HEK293 (cell line): ENCODE data around the gene MSI2.

Source experiments
- ZNF24 ChIP-seq: fragments of 450-650 bp; formaldehyde crosslinking; IDR thresholded peaks from 2 replicates; pipeline ENCODE4 v1.5.1; 2016; ENCODE audit warnings: missing biosample characterization, missing genetic modification characterization
- ZNF660 ChIP-seq: fragments of 450-650 bp; IDR thresholded peaks from 2 replicates; pipeline ENCODE4 v1.5.1; 2018; ENCODE audit warnings: missing biosample characterization, mild to moderate bottlenecking, missing genetic modification characterization
- TF ChIP-seq, protein P1 (sequence below): fragments of 450-650 bp; formaldehyde crosslinking; IDR thresholded peaks from 2 replicates; pipeline ENCODE4 v1.5.1; 2016; ENCODE audit warnings: missing biosample characterization, missing genetic modification characterization
- TF ChIP-seq, protein P2 (sequence below): fragments of 450-650 bp; formaldehyde crosslinking; IDR thresholded peaks from 2 replicates; pipeline ENCODE4 v1.5.1; 2016; ENCODE audit warnings: missing biosample characterization, missing genetic modification characterization, low read depth
- TF ChIP-seq, protein P3 (sequence below): fragments of 450-650 bp; formaldehyde crosslinking; IDR thresholded peaks from 2 replicates; pipeline ENCODE4 v1.5.1; 2017; ENCODE audit warnings: missing biosample characterization, missing genetic modification characterization

DNA sequence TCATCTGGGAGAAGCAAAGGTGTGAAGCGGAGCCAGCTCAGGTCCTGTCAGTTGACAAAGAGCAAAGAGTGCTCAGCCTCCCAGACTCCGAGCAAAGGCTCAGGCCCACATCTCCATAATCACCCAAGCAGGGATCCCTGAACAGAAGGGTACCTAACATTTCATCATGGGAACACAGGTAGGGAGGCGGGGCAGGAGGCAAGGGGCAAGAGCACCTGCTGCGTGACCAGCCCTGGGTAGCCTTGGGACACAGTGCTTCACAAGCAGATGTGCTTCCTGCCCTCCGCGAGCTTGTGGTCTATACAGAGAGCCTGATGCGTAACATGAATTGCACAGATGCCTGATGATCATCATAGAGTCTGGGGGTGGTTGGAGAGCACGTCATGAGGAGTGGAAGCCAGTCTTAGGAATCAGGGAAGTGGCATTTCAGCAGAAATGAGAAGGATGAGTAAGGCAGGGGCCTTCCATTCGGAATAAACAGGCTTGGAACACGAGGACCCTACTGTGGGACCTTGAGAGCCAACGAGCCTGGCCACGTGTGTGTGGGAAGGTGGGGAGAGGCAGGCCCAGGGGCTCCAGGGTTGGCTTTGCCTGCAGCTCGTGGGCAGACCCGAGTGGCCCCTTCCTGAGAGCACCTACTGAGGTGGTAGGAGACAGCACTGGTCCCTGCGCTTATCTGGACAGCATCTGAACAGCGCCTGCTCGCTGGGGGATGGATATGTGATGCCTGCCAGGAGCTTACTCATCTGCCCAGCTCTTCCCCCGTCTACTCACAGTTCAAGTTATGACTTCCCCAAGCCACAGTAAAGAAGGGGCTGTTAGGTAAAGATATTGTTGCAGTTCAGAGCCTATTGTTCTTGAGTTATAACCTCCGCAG is 363.0 kb downstream of the MSI2 start:
- TF ChIP-seq ZNF660 (tag by site-specific recombination) (no peak), ZNF24 (no peak)
- TF ChIP-seq, protein P1, sequence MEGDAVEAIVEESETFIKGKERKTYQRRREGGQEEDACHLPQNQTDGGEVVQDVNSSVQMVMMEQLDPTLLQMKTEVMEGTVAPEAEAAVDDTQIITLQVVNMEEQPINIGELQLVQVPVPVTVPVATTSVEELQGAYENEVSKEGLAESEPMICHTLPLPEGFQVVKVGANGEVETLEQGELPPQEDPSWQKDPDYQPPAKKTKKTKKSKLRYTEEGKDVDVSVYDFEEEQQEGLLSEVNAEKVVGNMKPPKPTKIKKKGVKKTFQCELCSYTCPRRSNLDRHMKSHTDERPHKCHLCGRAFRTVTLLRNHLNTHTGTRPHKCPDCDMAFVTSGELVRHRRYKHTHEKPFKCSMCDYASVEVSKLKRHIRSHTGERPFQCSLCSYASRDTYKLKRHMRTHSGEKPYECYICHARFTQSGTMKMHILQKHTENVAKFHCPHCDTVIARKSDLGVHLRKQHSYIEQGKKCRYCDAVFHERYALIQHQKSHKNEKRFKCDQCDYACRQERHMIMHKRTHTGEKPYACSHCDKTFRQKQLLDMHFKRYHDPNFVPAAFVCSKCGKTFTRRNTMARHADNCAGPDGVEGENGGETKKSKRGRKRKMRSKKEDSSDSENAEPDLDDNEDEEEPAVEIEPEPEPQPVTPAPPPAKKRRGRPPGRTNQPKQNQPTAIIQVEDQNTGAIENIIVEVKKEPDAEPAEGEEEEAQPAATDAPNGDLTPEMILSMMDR = no peak
- TF ChIP-seq, protein P2, sequence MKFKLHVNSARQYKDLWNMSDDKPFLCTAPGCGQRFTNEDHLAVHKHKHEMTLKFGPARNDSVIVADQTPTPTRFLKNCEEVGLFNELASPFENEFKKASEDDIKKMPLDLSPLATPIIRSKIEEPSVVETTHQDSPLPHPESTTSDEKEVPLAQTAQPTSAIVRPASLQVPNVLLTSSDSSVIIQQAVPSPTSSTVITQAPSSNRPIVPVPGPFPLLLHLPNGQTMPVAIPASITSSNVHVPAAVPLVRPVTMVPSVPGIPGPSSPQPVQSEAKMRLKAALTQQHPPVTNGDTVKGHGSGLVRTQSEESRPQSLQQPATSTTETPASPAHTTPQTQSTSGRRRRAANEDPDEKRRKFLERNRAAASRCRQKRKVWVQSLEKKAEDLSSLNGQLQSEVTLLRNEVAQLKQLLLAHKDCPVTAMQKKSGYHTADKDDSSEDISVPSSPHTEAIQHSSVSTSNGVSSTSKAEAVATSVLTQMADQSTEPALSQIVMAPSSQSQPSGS (tag by site-specific recombination) = no peak
- TF ChIP-seq, protein P3, sequence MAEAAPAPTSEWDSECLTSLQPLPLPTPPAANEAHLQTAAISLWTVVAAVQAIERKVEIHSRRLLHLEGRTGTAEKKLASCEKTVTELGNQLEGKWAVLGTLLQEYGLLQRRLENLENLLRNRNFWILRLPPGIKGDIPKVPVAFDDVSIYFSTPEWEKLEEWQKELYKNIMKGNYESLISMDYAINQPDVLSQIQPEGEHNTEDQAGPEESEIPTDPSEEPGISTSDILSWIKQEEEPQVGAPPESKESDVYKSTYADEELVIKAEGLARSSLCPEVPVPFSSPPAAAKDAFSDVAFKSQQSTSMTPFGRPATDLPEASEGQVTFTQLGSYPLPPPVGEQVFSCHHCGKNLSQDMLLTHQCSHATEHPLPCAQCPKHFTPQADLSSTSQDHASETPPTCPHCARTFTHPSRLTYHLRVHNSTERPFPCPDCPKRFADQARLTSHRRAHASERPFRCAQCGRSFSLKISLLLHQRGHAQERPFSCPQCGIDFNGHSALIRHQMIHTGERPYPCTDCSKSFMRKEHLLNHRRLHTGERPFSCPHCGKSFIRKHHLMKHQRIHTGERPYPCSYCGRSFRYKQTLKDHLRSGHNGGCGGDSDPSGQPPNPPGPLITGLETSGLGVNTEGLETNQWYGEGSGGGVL (tag by site-specific recombination) = no peak
